Stimulated activated CD8-positive, alpha-beta memory T cell treated with anti-CD3 and anti-CD28 coated beads, Interleukin-12 subunit alpha, Interleukin-12 subunit beta, amount 100 ng/mL, for 24 hours (primary cell): ENCODE results near the gene CA5A.
"Not testable (repeated sequence)": the region's sequence is repeated elsewhere in the genome, so short reads cannot be mapped to it uniquely, and the experiment has no call there.

Source experiments
- DNase-seq: peaks from one replicate; pipeline ENCODE4 v3.0.0-alpha.2; 2020; ENCODE audit errors: extremely low read depth

Gene CA5A

GRCh38 chr16:87894005-87894404 is 42.3 kb downstream of the CA5A start:
- DNase-seq, result not testable (repeated sequence)

- DNase-seq, result no peak
Measured at GRCh38 chr16:87891764-87892163, 44.6 kb downstream of the CA5A start.

- DNase-seq, result not testable (repeated sequence)
Measured at GRCh38 chr16:87889762-87890161, 46.6 kb downstream of the CA5A start.

GRCh38 chr16:87888346-87888745 is 48.0 kb downstream of the CA5A start:
- DNase-seq, result not testable (repeated sequence)

- DNase-seq, result not testable (repeated sequence)
Measured at GRCh38 chr16:87887931-87888330, 48.4 kb downstream of the CA5A start.

- not testable (repeated sequence) for DNase-seq
Measured at GRCh38 chr16:87885371-87885967, 50.9 kb downstream of the CA5A start.

- no peak for DNase-seq
Measured at GRCh38 chr16:87882436-87883019, 53.8 kb downstream of the CA5A start.

- DNase-seq, result no peak
Measured at GRCh38 chr16:87881324-87882200, 54.8 kb downstream of the CA5A start.

GRCh38 chr16:87880117-87880696 is 56.1 kb downstream of the CA5A start:
- DNase-seq, result no peak

GRCh38 chr16:87879411-87880013 is 56.8 kb downstream of the CA5A start:
- not testable (repeated sequence) for DNase-seq

GRCh38 chr16:87878704-87879103 is 57.6 kb downstream of the CA5A start:
- DNase-seq, result no peak

- DNase-seq, result no peak
Measured at GRCh38 chr16:87877942-87878507, 58.3 kb downstream of the CA5A start.

GRCh38 chr16:87874639-87875427 is 61.5 kb downstream of the CA5A start:
- DNase-seq, result peak; percentile 62

- DNase-seq, result not testable (repeated sequence)
Measured at GRCh38 chr16:87870418-87871291, 65.7 kb downstream of the CA5A start.

GRCh38 chr16:87869879-87870417 is 66.4 kb downstream of the CA5A start:
- DNase-seq, result not testable (repeated sequence)

GRCh38 chr16:87869061-87869878 is 67.1 kb downstream of the CA5A start, which contains the start of gene SLC7A5:
SLC7A5 (minus strand) TSS chr16:87869507; CDS start chr16:87869422, 85 bp downstream.
- peak; percentile 76 for DNase-seq

GRCh38 chr16:87868254-87869029 is 67.9 kb downstream of the CA5A start:
- not testable (repeated sequence) for DNase-seq
